IMR-90 (cell line): Measurements from ENCODE around the gene SKIC8. TPM values are rescaled to one million over a fixed set of nuclear protein-coding genes. Genes with fewer than 3 reads are reported as not detected.

Experiments used
- ATAC-seq: fragments of 200-7000 bp; cut with Tn5 transposase; 2 replicates; pipeline ENCODE4 v1.9.1; 2020; ENCODE audit warnings: low read depth, mild to moderate bottlenecking, moderate library complexity
- BruUV-seq: library from RNA; stranded (reverse); fragments of 400-500 nt; replicated peaks from 2 replicates; lab custom pipeline; 2021; lab: Mats Ljungman, UMichigan
- CTCF ChIA-PET: fragments of 300-600 bp; formaldehyde crosslinking; extraction: SDS; loops from one replicate; lab custom pipeline; 2021; ENCODE audit warnings: antibody characterized with exemption; lab: Yijun Ruan, JAX
- POLR2A ChIA-PET: fragments of 300-600 bp; sonication (Branson Sonifier 250); formaldehyde crosslinking; loops from one replicate; lab custom pipeline; 2022; ENCODE audit warnings: antibody characterized with exemption; ENCODE audit not compliant: unreplicated experiment; lab: Charles Lee
- DNase-seq: peaks from one replicate; pipeline ENCODE4 v3.0.0; 2013
- H2AFZ ChIP-seq: replicated peaks from 2 replicates; pipeline ENCODE3; 2013; ENCODE audit warnings: low read length, mild to moderate bottlenecking; ENCODE audit not compliant: poor library complexity
- H2AK5ac ChIP-seq: 2 replicates; pipeline ENCODE4 v1.6.1; 2013; ENCODE audit warnings: low read depth, low read length, inconsistent platforms
- H2AK9ac ChIP-seq: replicated peaks from 2 replicates; pipeline ENCODE3; 2013; ENCODE audit warnings: mild to moderate bottlenecking, low read depth, low read length, moderate library complexity; ENCODE audit not compliant: poor library complexity
- H2BK120ac ChIP-seq: 2 replicates; pipeline ENCODE4 v1.6.1; 2013; ENCODE audit warnings: low read depth, low read length, inconsistent platforms
- H2BK15ac ChIP-seq: 3 replicates; pipeline ENCODE4 v1.6.1; 2013; ENCODE audit warnings: low read depth, low read length, inconsistent platforms
- H2BK20ac ChIP-seq: 2 replicates; pipeline ENCODE4 v1.6.1; 2013; ENCODE audit warnings: low read depth, mild to moderate bottlenecking, inconsistent platforms, low read length, moderate library complexity
- H2BK5ac ChIP-seq: 2 replicates; pipeline ENCODE4 v1.6.1; 2013; ENCODE audit warnings: mild to moderate bottlenecking, low read depth, low read length, inconsistent platforms; ENCODE audit not compliant: poor library complexity, severe bottlenecking
- H3K14ac ChIP-seq: replicated peaks from 2 replicates; pipeline ENCODE4 v1.6.1; 2013; ENCODE audit warnings: low read depth, low read length, inconsistent platforms
- H3K18ac ChIP-seq: 2 replicates; pipeline ENCODE4 v1.6.1; 2013; ENCODE audit warnings: low read depth, low read length, control low read depth
- H3K23ac ChIP-seq: 2 replicates; pipeline ENCODE4 v1.6.1; 2013; ENCODE audit warnings: low read depth, low read length, inconsistent platforms
- H3K27ac ChIP-seq: 2 replicates; pipeline ENCODE4 v1.5.1; 2013; ENCODE audit warnings: mild to moderate bottlenecking, control low read depth, low read length; ENCODE audit not compliant: insufficient read depth
- H3K27me3 ChIP-seq: 2 replicates; pipeline ENCODE4 v1.6.1; 2013; ENCODE audit warnings: low read length; ENCODE audit not compliant: control insufficient read depth, insufficient read depth
- H3K36me3 ChIP-seq: 2 replicates; pipeline ENCODE4 v1.6.1; 2013; ENCODE audit warnings: low read length, mixed read lengths; ENCODE audit not compliant: control insufficient read depth, insufficient read depth
- H3K4ac ChIP-seq: 2 replicates; pipeline ENCODE4 v1.6.1; 2013; ENCODE audit warnings: low read depth, low read length, inconsistent platforms
- H3K4me1 ChIP-seq: 2 replicates; pipeline ENCODE4 v1.6.1; 2013; ENCODE audit warnings: low read length, mixed read lengths; ENCODE audit not compliant: control insufficient read depth, insufficient read depth
- H3K4me2 ChIP-seq: 2 replicates; pipeline ENCODE4 v1.6.1; 2013; ENCODE audit warnings: low read depth, mild to moderate bottlenecking, control low read depth, low read length, moderate library complexity
- H3K4me3 ChIP-seq: 2 replicates; pipeline ENCODE4 v1.5.1; 2013; ENCODE audit warnings: low read depth, mild to moderate bottlenecking, control low read depth, low read length, moderate library complexity; ENCODE audit not compliant: insufficient read depth
- H3K56ac ChIP-seq: 2 replicates; pipeline ENCODE4 v1.6.1; 2013; ENCODE audit warnings: low read length, inconsistent platforms; ENCODE audit not compliant: insufficient read depth; ENCODE audit errors: extremely low read depth
- H3K79me1 ChIP-seq, 2 experiments: 2 replicates each; pipeline ENCODE4 v1.6.1; 2013; ENCODE audit warnings: low read length in 2 of 2, inconsistent platforms in 1 of 2, low read depth in 1 of 2
- H3K9ac ChIP-seq: 2 replicates; pipeline ENCODE4 v1.6.1; 2013; ENCODE audit warnings: low read depth, low read length, control low read depth
- H3K9me1 ChIP-seq: 2 replicates; pipeline ENCODE4 v1.6.1; 2013; ENCODE audit warnings: low read length, inconsistent platforms; ENCODE audit not compliant: insufficient read depth
- H3K9me3 ChIP-seq: 2 replicates; pipeline ENCODE4 v1.6.1; 2013; ENCODE audit warnings: low read length; ENCODE audit not compliant: control insufficient read depth, insufficient read depth
- H4K20me1 ChIP-seq: 2 replicates; pipeline ENCODE4 v1.6.1; 2013; ENCODE audit warnings: low read length, inconsistent platforms; ENCODE audit not compliant: insufficient read depth
- H4K5ac ChIP-seq: 2 replicates; pipeline ENCODE4 v1.6.1; 2013; ENCODE audit warnings: mild to moderate bottlenecking, low read depth, low read length, control low read depth
- H4K8ac ChIP-seq, 2 experiments: 2 replicates each; pipeline ENCODE4 v1.6.1; 2013; ENCODE audit warnings: low read depth in 2 of 2, low read length in 2 of 2, control low read depth in 1 of 2, inconsistent platforms in 1 of 2
- H4K91ac ChIP-seq: 2 replicates; pipeline ENCODE4 v1.6.1; 2013; ENCODE audit warnings: low read depth, low read length, inconsistent platforms; ENCODE audit not compliant: insufficient read depth
- BHLHE40 ChIP-seq: fragments of 150-350 bp; IDR thresholded peaks from 2 replicates; pipeline ENCODE4 v1.6.1; 2016; ENCODE audit warnings: mild to moderate bottlenecking, low read depth, low read length
- CTCF ChIP-seq: conservative IDR thresholded peaks from 2 replicates; pipeline ENCODE4 v1.5.1; 2012; ENCODE audit warnings: mild to moderate bottlenecking, low read depth, low read length, improper control_type of control experiment
- ELK1 ChIP-seq: fragments of 150-350 bp; IDR thresholded peaks from 2 replicates; pipeline ENCODE4 v1.6.1; 2016; ENCODE audit warnings: low read depth, mild to moderate bottlenecking, low read length, moderate library complexity, borderline replicate concordance
- MAFK ChIP-seq: IDR thresholded peaks from 2 replicates; pipeline ENCODE4 v1.6.1; 2012; ENCODE audit warnings: low read depth, low read length, improper control_type of control experiment
- MAZ ChIP-seq: IDR thresholded peaks from 2 replicates; pipeline ENCODE4 v1.6.1; 2012; ENCODE audit warnings: low read depth, mild to moderate bottlenecking, low read length, improper control_type of control experiment, moderate library complexity, borderline replicate concordance
- MXI1 ChIP-seq: IDR thresholded peaks from 2 replicates; pipeline ENCODE4 v1.6.1; 2012; ENCODE audit warnings: low read depth, mild to moderate bottlenecking, low read length, moderate library complexity, borderline replicate concordance
- NFE2L2 ChIP-seq: fragments of 150-350 bp; IDR thresholded peaks from 2 replicates; pipeline ENCODE4 v1.6.1; 2016; ENCODE audit warnings: low read depth, mild to moderate bottlenecking, low read length
- POLR2A ChIP-seq: IDR thresholded peaks from 2 replicates; pipeline ENCODE4 v1.6.1; 2012; ENCODE audit warnings: mild to moderate bottlenecking, low read depth, low read length
- RAD21 ChIP-seq: IDR thresholded peaks from 2 replicates; pipeline ENCODE4 v1.6.1; 2012; ENCODE audit warnings: low read length, improper control_type of control experiment
- RCOR1 ChIP-seq: IDR thresholded peaks from 2 replicates; pipeline ENCODE4 v1.6.1; 2012; ENCODE audit warnings: mild to moderate bottlenecking, low read length, improper control_type of control experiment; ENCODE audit not compliant: insufficient replicate concordance
- RFX5 ChIP-seq: IDR thresholded peaks from 2 replicates; pipeline ENCODE4 v1.8.0; 2012; ENCODE audit warnings: low read depth, mild to moderate bottlenecking, low read length, moderate library complexity
- SMC3 ChIP-seq: fragments of 150-350 bp; IDR thresholded peaks from 2 replicates; pipeline ENCODE4 v1.6.1; 2016; ENCODE audit warnings: low read depth, mild to moderate bottlenecking, antibody characterized with exemption, low read length, moderate library complexity
- WGBS, 2 experiments: methylation state at CpG; one replicate each; pipeline versions ENCODE4 v1.1.5 to v1.1.7; 2013; ENCODE audit warnings: missing lambda C conversion rate in 2 of 2; ENCODE audit not compliant: insufficient read length in 1 of 2; ENCODE audit errors: extremely low coverage in 2 of 2; 5-methylcytosine and 5-hydroxymethylcytosine counted together
- dilution Hi-C: fragments of 300-500 bp; cut with HindIII; formaldehyde crosslinking; loops from one replicate; pipeline ENCODE4 v1.14.3; 2018; ENCODE audit warnings: low sequenced_read_pairs; ENCODE audit not compliant: unreplicated experiment
- in situ Hi-C: fragments of 300-500 bp; cut with MboI; formaldehyde crosslinking; loops from 3 replicates; pipeline ENCODE4 v1.14.3; 2019; ENCODE audit warnings: low sequenced_read_pairs, inconsistent platforms, mixed read lengths
- intact Hi-C: fragments of 100-400 bp; cut with micrococcal nuclease; formaldehyde crosslinking; loops from 2 replicates; pipeline ENCODE4 v1.10.0; 2022
- polyA plus RNA-seq, 3 experiments: library from polyadenylated mRNA; depleted of rRNA; stranded (reverse); fragments of >200 nt; gene quantifications; 2 replicates each; pipeline ENCODE4 v1.2.3, GENCODE V29; 2012; ENCODE audit warnings: low replicate concordance in 1 of 3
- total RNA-seq: library from RNA; depleted of rRNA; stranded (reverse); fragments of >200 nt; gene quantifications from 2 replicates; pipeline ENCODE4 v1.2.3, GENCODE V29; 2012

Gene SKIC8
- total and polyA plus RNA-seq, 2 of the 4 experiments (the other 2 are of a cell fraction) = 72.2 to 124 TPM

GRCh38 chr15:78242128-78242527 lies 57.3 kb downstream of the SKIC8 start:
- Histone ChIP-seq H3K9ac (no peak overlapping the region), H3K9me1 (no peaks in the 10 kb centered on the region; the same call in 1 of the 2 replicates), H2BK5ac (no peak overlapping the region), H3K79me1 (no peaks in the 10 kb centered on the region), H2BK15ac (no peak overlapping the region), H2AK9ac (no peak overlapping the region), H3K23ac (no peak overlapping the region), H4K91ac (no peak overlapping the region), H3K27ac (no peak overlapping the region), H3K4me1 (no peaks in the 10 kb centered on the region), H3K14ac (no peak overlapping the region), H2BK20ac (no peak overlapping the region), H3K27me3 (peaks cover 15% of the 10 kb centered on the region), H3K56ac (no peak overlapping the region), H3K36me3 (no peaks in the 10 kb centered on the region), H4K20me1 (no peaks in the 10 kb centered on the region; the same call in 1 of the 2 replicates), H3K4ac (no peak overlapping the region), H4K5ac (no peak overlapping the region), H4K8ac (no peak overlapping the region), H3K9me3 (no peaks in the 10 kb centered on the region), H2AK5ac (no peak overlapping the region), H3K4me2 (no peak overlapping the region), H2BK120ac (no peak overlapping the region), H2AFZ (no peak overlapping the region), H3K18ac (no peak overlapping the region), H3K4me3 (no peak overlapping the region)
- no TSS peak for BruUV-seq
- no peak for DNase-seq
- TF ChIP-seq MAFK (no peak), CTCF (peak; percentile 42), POLR2A (no peak), NFE2L2 (no peak), ELK1 (no peak), RFX5 (no peak), MAZ (no peak), BHLHE40 (no peak), RAD21 (no peak; the same call in 1 of the 2 replicates), SMC3 (peak; percentile 31; the same call in 1 of the 2 replicates), MXI1 (no peak), RCOR1 (no peak)
- ATAC-seq = no peak
- intact Hi-C loops = loop anchor here (5.0 kb wide), 2 partner anchors 110 to 340 kb away; partner anchors contain the start of gene CIB2
- POLR2A ChIA-PET = interaction anchor here (0.9 kb wide), 1 partner anchor 57 kb away, joined by 4 read pairs; the partner anchor contains the start of gene SKIC8
- dilution Hi-C loops = no loop called here
- in situ Hi-C loops = loop anchor here (5.0 kb wide), 1 partner anchor 285 kb away; no protein-coding TSS in a partner anchor
- CTCF ChIA-PET = no interaction called here
- 74% methylated on average over 3 of the region's 5 CpGs; no CpG with 5 or more reads in 1 of the 2 experiments for WGBS, 2 experiments
